Stomach (tissue), 4 donors: Measurements from ENCODE around the gene C9orf153.

Experiments
- CTCF ChIP-seq, 7 experiments: fragments of 450-650 bp in 4 of 7; fragments of 200-600 bp in 3 of 7; sonication (generic) in 3 of 7; IDR thresholded peaks; one replicate each; pipeline ENCODE4 v1.5.1; 2016 to 2019; ENCODE audit warnings: antibody characterized with exemption in 7 of 7, control low read depth in 2 of 7, mild to moderate bottlenecking in 1 of 7
- POLR2A ChIP-seq, 4 donors: fragments of 450-650 bp; IDR thresholded peaks; one replicate each; pipeline ENCODE4 v1.6.1; 2016; ENCODE audit warnings: antibody characterized with exemption in 4 of 4, control low read depth in 2 of 4, mild to moderate bottlenecking in 1 of 4, moderate library complexity in 1 of 4
- POLR2AphosphoS5 ChIP-seq, 3 donors: sonication (generic); formaldehyde crosslinking; IDR thresholded peaks; one replicate each; pipeline ENCODE4 v1.6.1; 2016; ENCODE audit warnings: antibody characterized with exemption in 3 of 3

- no peak for TF ChIP-seq CTCF (IDR thresholded peaks at IDR 0.05)
- TF ChIP-seq POLR2A (IDR thresholded peaks at IDR 0.05) = no peak
- no peak for TF ChIP-seq POLR2AphosphoS5 (IDR thresholded peaks at IDR 0.05)
Observed at GRCh38 chr9:86287013-86287412, 27.6 kb upstream of the C9orf153 start.
